Prostate gland (tissue), 2 donors: Measurements from ENCODE around the gene RNU4-1. TPM values are rescaled to one million over a fixed set of nuclear protein-coding genes. Genes with fewer than 3 reads are reported as not detected.

Experiments
- DNase-seq: peaks from one replicate; pipeline ENCODE4 v3.0.0-alpha.2; 2019; ENCODE audit warnings: low spot score
- H3K27ac ChIP-seq, 2 donors: fragments of 200-600 bp; sonication (generic); 2 replicates each; pipeline ENCODE4 v1.5.1; 2017 to 2019
- H3K27me3 ChIP-seq: fragments of 200-600 bp; sonication (generic); replicated peaks from 2 replicates; pipeline ENCODE4 v1.5.1; 2019; ENCODE audit not compliant: insufficient read depth
- H3K36me3 ChIP-seq, 2 donors: fragments of 200-600 bp; sonication (generic); 1 replicate in 1 of 2; 2 replicates in 1 of 2; pipeline versions ENCODE4 v1.5.1 to v1.8.1; 2017 to 2019
- H3K4me1 ChIP-seq: fragments of 200-600 bp; sonication (generic); replicated peaks from 2 replicates; pipeline ENCODE4 v1.5.1; 2019
- H3K4me3 ChIP-seq, 2 donors: fragments of 200-600 bp; sonication (generic); 2 replicates each; pipeline ENCODE4 v1.5.1; 2017 to 2019
- H3K9me3 ChIP-seq: fragments of 200-600 bp; sonication (generic); 2 replicates; pipeline ENCODE4 v1.5.1; 2017
- POLR2A ChIP-seq: fragments of 450-650 bp; IDR thresholded peaks from one replicate; pipeline ENCODE4 v1.6.1; 2016; ENCODE audit warnings: antibody characterized with exemption, mild to moderate bottlenecking
- POLR2AphosphoS5 ChIP-seq: sonication (generic); formaldehyde crosslinking; IDR thresholded peaks from one replicate; pipeline ENCODE4 v1.6.1; 2017; ENCODE audit warnings: antibody characterized with exemption
- WGBS: methylation state at CpG from one replicate; pipeline ENCODE4 v1.1.5; 2018; 5-methylcytosine and 5-hydroxymethylcytosine counted together
- intact Hi-C: fragments of 100-400 bp; cut with DNase I; formaldehyde crosslinking; loops from one replicate; pipeline ENCODE4 v1.14.2; 2022
- total RNA-seq, 2 donors: library from RNA; depleted of rRNA; stranded (reverse); fragments of >200 nt; gene quantifications; one replicate each; pipeline ENCODE4 v1.1.0, GENCODE V29; 2016
- TF ChIP-seq, protein P1 (sequence below), 4 experiments: fragments of 200-600 bp in 2 of 4; fragments of 450-650 bp in 2 of 4; sonication (generic) in 2 of 4; IDR thresholded peaks; 1 replicate in 3 of 4; 2 replicates in 1 of 4; pipeline ENCODE4 v1.5.1; 2016 to 2019; ENCODE audit warnings: antibody characterized with exemption in 4 of 4, mild to moderate bottlenecking in 2 of 4, moderate library complexity in 2 of 4

Gene RNU4-1
- total RNA-seq, 2 donors from 2014 or later = under 0.01 TPM

DNA sequence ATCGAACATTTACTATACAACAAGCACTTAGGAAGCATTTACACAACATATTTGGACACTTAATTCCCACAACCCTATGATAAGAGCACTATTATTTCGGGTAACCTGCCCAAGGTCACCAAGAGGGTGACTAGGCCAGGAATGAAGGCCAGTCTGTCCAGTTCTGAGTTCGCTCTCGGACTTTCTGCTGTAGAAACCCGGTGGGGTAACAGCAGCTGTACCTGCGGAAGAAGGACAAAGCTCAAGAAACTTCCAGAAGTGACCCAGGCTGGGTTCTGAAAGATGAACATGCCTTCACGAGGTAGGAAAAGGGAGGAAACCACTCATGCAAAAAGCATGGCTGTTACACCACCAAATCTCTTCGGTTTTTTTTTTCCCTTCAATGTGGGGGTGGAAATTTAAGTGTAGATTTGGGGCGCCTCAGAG lies 23.8 kb upstream of the RNU4-1 start:
- no peaks in the 10 kb centered on the region for H3K4me1 ChIP-seq
- WGBS = 37% methylated on average over 9 of the region's 9 CpGs
- H3K27me3 ChIP-seq = no peaks in the 10 kb centered on the region
- H3K4me3 ChIP-seq = peak overlapping the region; percentile 38 to 60
- no peak for DNase-seq
- H3K9me3 ChIP-seq = no peaks in the 10 kb centered on the region
- H3K27ac ChIP-seq = peak overlapping the region; percentile 80 to 88
- intact Hi-C loops = no loop called here
- TF ChIP-seq POLR2A (no peak), POLR2AphosphoS5 (no peak)
- TF ChIP-seq, protein P1, sequence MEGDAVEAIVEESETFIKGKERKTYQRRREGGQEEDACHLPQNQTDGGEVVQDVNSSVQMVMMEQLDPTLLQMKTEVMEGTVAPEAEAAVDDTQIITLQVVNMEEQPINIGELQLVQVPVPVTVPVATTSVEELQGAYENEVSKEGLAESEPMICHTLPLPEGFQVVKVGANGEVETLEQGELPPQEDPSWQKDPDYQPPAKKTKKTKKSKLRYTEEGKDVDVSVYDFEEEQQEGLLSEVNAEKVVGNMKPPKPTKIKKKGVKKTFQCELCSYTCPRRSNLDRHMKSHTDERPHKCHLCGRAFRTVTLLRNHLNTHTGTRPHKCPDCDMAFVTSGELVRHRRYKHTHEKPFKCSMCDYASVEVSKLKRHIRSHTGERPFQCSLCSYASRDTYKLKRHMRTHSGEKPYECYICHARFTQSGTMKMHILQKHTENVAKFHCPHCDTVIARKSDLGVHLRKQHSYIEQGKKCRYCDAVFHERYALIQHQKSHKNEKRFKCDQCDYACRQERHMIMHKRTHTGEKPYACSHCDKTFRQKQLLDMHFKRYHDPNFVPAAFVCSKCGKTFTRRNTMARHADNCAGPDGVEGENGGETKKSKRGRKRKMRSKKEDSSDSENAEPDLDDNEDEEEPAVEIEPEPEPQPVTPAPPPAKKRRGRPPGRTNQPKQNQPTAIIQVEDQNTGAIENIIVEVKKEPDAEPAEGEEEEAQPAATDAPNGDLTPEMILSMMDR (IDR thresholded peaks at IDR 0.05) = no peak
- no peaks in the 10 kb centered on the region for H3K36me3 ChIP-seq

DNA sequence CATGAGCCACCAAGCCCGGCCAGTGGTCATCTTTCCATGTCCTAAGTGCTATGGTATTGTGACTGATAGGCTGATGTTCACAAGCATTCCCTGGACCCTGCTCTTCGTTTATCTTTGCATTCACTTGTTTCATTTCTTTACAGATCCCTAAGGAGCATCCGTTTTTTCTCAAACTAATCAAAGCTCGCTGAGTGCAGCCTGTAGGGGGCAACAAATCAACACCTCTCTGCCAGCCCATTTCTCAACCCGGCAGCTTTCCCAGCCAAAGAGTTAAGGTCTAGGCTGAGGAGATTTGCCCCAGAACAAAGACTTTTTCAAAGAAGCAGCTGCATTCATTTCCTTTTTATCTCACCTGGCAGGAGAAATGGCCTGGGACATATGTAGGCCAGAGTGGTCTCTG lies 21.2 kb upstream of the RNU4-1 start:
- WGBS = 61% methylated on average over 5 of the region's 5 CpGs

GRCh38 chr12:120301962-120302815 lies 9.2 kb upstream of the RNU4-1 start, which contains the start of gene SIRT4:
Gene SIRT4 (plus strand): TSS chr12:120302321. CDS start chr12:120303562, 1,241 bp downstream.
- WGBS = 7% methylated on average over 31 of the region's 31 CpGs
- no peaks in the 10 kb centered on the region for H3K36me3 ChIP-seq
- H3K27me3 ChIP-seq = no peaks in the 10 kb centered on the region
- peak within 1 kb of the TSS; percentile 53 to 62 for H3K4me3 ChIP-seq
- H3K4me1 ChIP-seq = no peaks in the 10 kb centered on the region
- intact Hi-C loops = no loop called here
- H3K27ac ChIP-seq = peak within 1 kb of the TSS; percentile 69 to 70
- DNase-seq = peak; percentile 90
- no peaks in the 10 kb centered on the region for H3K9me3 ChIP-seq
- TF ChIP-seq, protein P1 (IDR thresholded peaks at IDR 0.05) = peak; percentile 34 to 85 (median 79)
- peak; percentile 33 for TF ChIP-seq POLR2A
- TF ChIP-seq POLR2AphosphoS5 = peak; percentile 98

More for the DNA sequence above, 21.2 kb upstream of the RNU4-1 start:
- DNase-seq = no peak
- H3K4me3 ChIP-seq = no peak overlapping the region
- no peak overlapping the region for H3K27ac ChIP-seq
- no peaks in the 10 kb centered on the region for H3K9me3 ChIP-seq
- TF ChIP-seq POLR2A (no peak), POLR2AphosphoS5 (no peak)
- TF ChIP-seq, protein P1 (IDR thresholded peaks at IDR 0.05) = no peak
- no peaks in the 10 kb centered on the region for H3K27me3 ChIP-seq
- H3K4me1 ChIP-seq = no peaks in the 10 kb centered on the region
- intact Hi-C loops = no loop called here
- H3K36me3 ChIP-seq = no peaks in the 10 kb centered on the region

GRCh38 chr12:120292411-120292660 lies 701 bp downstream of the RNU4-1 start:
- intact Hi-C loops = no loop called here
- Histone ChIP-seq H3K27me3 (no peaks in the 10 kb centered on the region), H3K4me1 (no peaks in the 10 kb centered on the region), H3K4me3 (peak overlapping the region; percentile 48 to 54), H3K9me3 (no peaks in the 10 kb centered on the region), H3K36me3 (no peaks in the 10 kb centered on the region), H3K27ac (peak overlapping the region; percentile 97)
- TF ChIP-seq POLR2A (no peak), POLR2AphosphoS5 (no peak)
- TF ChIP-seq, protein P1 (IDR thresholded peaks at IDR 0.05) = no peak
- 1% methylated on average over 17 of the region's 17 CpGs for WGBS
- DNase-seq = no peak
